GM23338 (cell line): ENCODE data around the gene U2SURP.

Source experiments
- CREB1 ChIP-seq: fragments of 250-450 bp; sonication (Bioruptor Pico); IDR thresholded peaks from 2 replicates; pipeline ENCODE4 v1.5.0; 2020; ENCODE audit warnings: low read depth, mild to moderate bottlenecking, moderate library complexity
- CTCF ChIP-seq, 2 experiments: fragments of 200-600 bp in 1 of 2; sonication (generic) in 1 of 2; conservative IDR thresholded peaks; 2 replicates each; pipeline versions ENCODE4 v1.5.1 to v1.6.1; 2016 to 2017; ENCODE audit warnings: antibody characterized with exemption in 2 of 2, low read depth in 2 of 2, mild to moderate bottlenecking in 2 of 2, moderate library complexity in 1 of 2
- EZH2 ChIP-seq: fragments of 200-600 bp; sonication (generic); IDR thresholded peaks from one replicate; pipeline ENCODE4 v1.8.0; 2017; ENCODE audit warnings: antibody characterized with exemption, mild to moderate bottlenecking, low read depth; ENCODE audit not compliant: unreplicated experiment
- EZH2phosphoT487 ChIP-seq: fragments of 200-600 bp; sonication (generic); IDR thresholded peaks from one replicate; pipeline ENCODE4 v1.8.1; 2018; ENCODE audit warnings: antibody characterized with exemption; ENCODE audit not compliant: unreplicated experiment
- JUNB ChIP-seq: IDR thresholded peaks from one replicate; pipeline ENCODE4 v1.6.1; 2016; ENCODE audit warnings: antibody characterized with exemption; ENCODE audit not compliant: unreplicated experiment
- POLR2AphosphoS5 ChIP-seq: IDR thresholded peaks from 2 replicates; pipeline ENCODE4 v1.6.1; 2016; ENCODE audit warnings: antibody characterized with exemption, low read depth
- REST ChIP-seq: IDR thresholded peaks from one replicate; pipeline ENCODE4 v1.6.1; 2018; ENCODE audit warnings: antibody characterized with exemption; ENCODE audit not compliant: unreplicated experiment

GRCh38 chr3:143101792-143102381 is 100.5 kb downstream of the U2SURP start:
- TF ChIP-seq CTCF (conservative IDR thresholded peaks at IDR 0.05; ENCODE audit: low read depth in 2 of 2): no peak
- no peak for TF ChIP-seq POLR2AphosphoS5
- no peak for TF ChIP-seq CREB1 (CRISPR knock-in tag)
- no peak for TF ChIP-seq EZH2
- no peak for TF ChIP-seq REST
- TF ChIP-seq JUNB: no peak
- TF ChIP-seq EZH2phosphoT487: no peak
